ENCODE data around the gene CACNA2D1.

Gene CACNA2D1

GRCh38 chr7:82270870-82271269 is 172.7 kb downstream of the CACNA2D1 start:
- DNase-seq: no peak

- no peak for DNase-seq
Observed at GRCh38 chr7:82268632-82269031, 174.9 kb downstream of the CACNA2D1 start.

GRCh38 chr7:82266081-82266480 is 177.5 kb downstream of the CACNA2D1 start:
- DNase-seq: no peak

- DNase-seq: no peak
Observed at GRCh38 chr7:82264783-82265305, 178.7 kb downstream of the CACNA2D1 start.

- DNase-seq: no peak
Observed at GRCh38 chr7:82263920-82264782, 179.4 kb downstream of the CACNA2D1 start.

- no peak for DNase-seq
Observed at GRCh38 chr7:82258181-82258580, 185.4 kb downstream of the CACNA2D1 start.

GRCh38 chr7:82257118-82257695 is 186.4 kb downstream of the CACNA2D1 start:
- DNase-seq: no peak

- DNase-seq: no peak
Observed at GRCh38 chr7:82255706-82256105, 187.9 kb downstream of the CACNA2D1 start.

GRCh38 chr7:82250598-82250997 is 193.0 kb downstream of the CACNA2D1 start:
- no peak for DNase-seq

- DNase-seq: no peak
Observed at GRCh38 chr7:82249979-82250378, 193.6 kb downstream of the CACNA2D1 start.

GRCh38 chr7:82247814-82248433 is 195.7 kb downstream of the CACNA2D1 start:
- peak; percentile 53 for DNase-seq

GRCh38 chr7:82244947-82245517 is 198.5 kb downstream of the CACNA2D1 start:
- no peak for DNase-seq

GRCh38 chr7:82241356-82241755 is 202.2 kb downstream of the CACNA2D1 start:
- no peak for DNase-seq

- DNase-seq: no peak
Observed at GRCh38 chr7:82235713-82236112, 207.9 kb downstream of the CACNA2D1 start.

GRCh38 chr7:82234457-82235049 is 209.0 kb downstream of the CACNA2D1 start:
- DNase-seq: peak; percentile 35

GRCh38 chr7:82230811-82231581 is 212.6 kb downstream of the CACNA2D1 start:
- no peak for DNase-seq

- no peak for DNase-seq
Observed at GRCh38 chr7:82229164-82229563, 214.4 kb downstream of the CACNA2D1 start.

- no peak for DNase-seq
Observed at GRCh38 chr7:82226191-82226590, 217.4 kb downstream of the CACNA2D1 start.

- DNase-seq: no peak
Observed at GRCh38 chr7:82224529-82224928, 219.0 kb downstream of the CACNA2D1 start.

- DNase-seq: no peak
Observed at GRCh38 chr7:82223580-82223979, 220.0 kb downstream of the CACNA2D1 start.

- DNase-seq: no peak
Observed at GRCh38 chr7:82221152-82221674, 222.4 kb downstream of the CACNA2D1 start.

GRCh38 chr7:82212466-82212865 is 231.1 kb downstream of the CACNA2D1 start:
- no peak for DNase-seq

Data from MV-4-11 (cell line).